Erythroblast (primary cell): Measurements from ENCODE around the gene BMP7.

Experiments used
- GATA1 ChIP-seq: IDR thresholded peaks from 2 replicates; pipeline ENCODE4 v1.6.1; 2011; ENCODE audit warnings: low read depth, mild to moderate bottlenecking, control low read depth, low read length, moderate library complexity
- POLR2A ChIP-seq: IDR thresholded peaks from 2 replicates; pipeline ENCODE4 v1.6.1; 2011; ENCODE audit warnings: mild to moderate bottlenecking, low read length

- no peak for TF ChIP-seq POLR2A
- no peak for TF ChIP-seq GATA1
Observed at GRCh38 chr20:57129303-57129702, 137.1 kb downstream of the BMP7 start.
